Measurements from ENCODE around the gene REXO4. TPM values are rescaled to one million over a fixed set of nuclear protein-coding genes. Genes with fewer than 3 reads are reported as not detected.

Gene REXO4
- total and polyA plus RNA-seq, 4 donors = 7.4 to 12.1 (median 9.1) TPM

- no peak overlapping the region for H3K27ac ChIP-seq (ENCODE audit: low read depth in 1 of 2, low read length in 2 of 2)
- no peak overlapping the region for H3K9ac ChIP-seq (ENCODE audit: low read depth in 1 of 2, low read length in 2 of 2)
- TF ChIP-seq ATF3 (IDR thresholded peaks at IDR 0.05) = no peak
- no peak for TF ChIP-seq YY1 (IDR thresholded peaks at IDR 0.05)
- no peak for TF ChIP-seq MAX (IDR thresholded peaks at IDR 0.05)
- no peak for TF ChIP-seq FOXA2 (IDR thresholded peaks at IDR 0.05)
- TF ChIP-seq ZBTB33 (IDR thresholded peaks at IDR 0.05) = no peak
- TF ChIP-seq REST (IDR thresholded peaks at IDR 0.05) = no peak
- no peak for TF ChIP-seq HNF4G (IDR thresholded peaks at IDR 0.05)
- no peak for TF ChIP-seq HNF4A (conservative IDR thresholded peaks at IDR 0.05)
- TF ChIP-seq JUND (IDR thresholded peaks at IDR 0.05) = no peak
- TF ChIP-seq FOXA1 (IDR thresholded peaks at IDR 0.05) = no peak
- no peak overlapping the region for H3K4me3 ChIP-seq (ENCODE audit: low read depth in 1 of 3, low read length in 3 of 3)
- WGBS = 74% methylated on average over 16 of the region's 16 CpGs
- H3K36me3 ChIP-seq (ENCODE audit: control insufficient read depth in 4 of 4, insufficient read depth in 3 of 4, low read depth in 1 of 4, low read length in 3 of 4) = peaks cover 0 to 2% (median under 1%) of the 10 kb centered on the region in 4 donors
- H3K9me3 ChIP-seq (ENCODE audit: control insufficient read depth in 4 of 4, low read length in 3 of 4) = no peaks in the 10 kb centered on the region
- no peak for DNase-seq (ENCODE audit: low spot score)
- H3K27me3 ChIP-seq (ENCODE audit: control insufficient read depth in 4 of 4, insufficient read depth in 4 of 4, low read length in 3 of 4) = no peaks in the 10 kb centered on the region
- H3K4me1 ChIP-seq (ENCODE audit: control insufficient read depth in 4 of 4, insufficient read depth in 4 of 4, low read length in 3 of 4) = peaks cover 7 to 29% (median 21%) of the 10 kb centered on the region in 4 donors
These were observed 41.0 kb upstream of the REXO4 start for GRCh38 chr9:133458643-133459312.

DNA sequence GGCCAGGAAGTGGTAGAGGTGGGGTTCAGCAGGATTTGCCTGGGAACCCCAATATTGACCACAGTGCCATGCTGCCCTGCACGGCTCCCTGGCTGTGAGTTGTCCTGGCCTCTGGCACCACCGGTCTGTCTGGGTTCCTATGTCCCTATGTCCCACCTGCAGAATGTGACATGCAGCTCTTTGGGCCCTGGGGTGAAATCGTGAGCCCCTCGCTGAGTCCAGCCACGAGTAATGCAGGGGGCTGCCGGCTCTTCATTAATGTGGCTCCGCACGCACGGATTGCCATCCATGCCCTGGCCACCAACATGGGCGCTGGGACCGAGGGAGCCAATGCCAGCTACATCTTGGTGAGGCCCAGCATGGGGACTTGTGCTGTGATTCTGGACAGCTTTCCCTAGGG, 39.9 kb upstream of the REXO4 start:
- TF ChIP-seq GABPA (IDR thresholded peaks at IDR 0.05 in 1 of 2, conservative IDR thresholded peaks at IDR 0.05 in 1 of 2) (no peak), FOXA2 (IDR thresholded peaks at IDR 0.05) (no peak)
- TF ChIP-seq, protein P1, sequence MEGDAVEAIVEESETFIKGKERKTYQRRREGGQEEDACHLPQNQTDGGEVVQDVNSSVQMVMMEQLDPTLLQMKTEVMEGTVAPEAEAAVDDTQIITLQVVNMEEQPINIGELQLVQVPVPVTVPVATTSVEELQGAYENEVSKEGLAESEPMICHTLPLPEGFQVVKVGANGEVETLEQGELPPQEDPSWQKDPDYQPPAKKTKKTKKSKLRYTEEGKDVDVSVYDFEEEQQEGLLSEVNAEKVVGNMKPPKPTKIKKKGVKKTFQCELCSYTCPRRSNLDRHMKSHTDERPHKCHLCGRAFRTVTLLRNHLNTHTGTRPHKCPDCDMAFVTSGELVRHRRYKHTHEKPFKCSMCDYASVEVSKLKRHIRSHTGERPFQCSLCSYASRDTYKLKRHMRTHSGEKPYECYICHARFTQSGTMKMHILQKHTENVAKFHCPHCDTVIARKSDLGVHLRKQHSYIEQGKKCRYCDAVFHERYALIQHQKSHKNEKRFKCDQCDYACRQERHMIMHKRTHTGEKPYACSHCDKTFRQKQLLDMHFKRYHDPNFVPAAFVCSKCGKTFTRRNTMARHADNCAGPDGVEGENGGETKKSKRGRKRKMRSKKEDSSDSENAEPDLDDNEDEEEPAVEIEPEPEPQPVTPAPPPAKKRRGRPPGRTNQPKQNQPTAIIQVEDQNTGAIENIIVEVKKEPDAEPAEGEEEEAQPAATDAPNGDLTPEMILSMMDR (IDR thresholded peaks at IDR 0.05; ENCODE audit: low read depth, low read length, missing input control) = no peak
- Histone ChIP-seq H3K9ac (ENCODE audit: low read depth in 1 of 2, low read length in 2 of 2) (no peak overlapping the region), H3K27ac (ENCODE audit: low read depth in 1 of 2, low read length in 2 of 2) (no peak overlapping the region), H3K4me3 (ENCODE audit: low read depth in 1 of 3, low read length in 3 of 3) (no peak overlapping the region), H3K36me3 (ENCODE audit: control insufficient read depth in 4 of 4, insufficient read depth in 3 of 4, low read depth in 1 of 4, low read length in 3 of 4) (peaks cover 0 to 2% (median 0%) of the 10 kb centered on the region in 4 donors), H3K4me1 (ENCODE audit: control insufficient read depth in 4 of 4, insufficient read depth in 4 of 4, low read length in 3 of 4) (peaks cover 7 to 29% (median 21%) of the 10 kb centered on the region in 4 donors), H3K27me3 (ENCODE audit: control insufficient read depth in 4 of 4, insufficient read depth in 4 of 4, low read length in 3 of 4) (no peaks in the 10 kb centered on the region), H3K9me3 (ENCODE audit: control insufficient read depth in 4 of 4, low read length in 3 of 4) (no peaks in the 10 kb centered on the region)
- DNase-seq (ENCODE audit: low spot score) = no peak
- 95% methylated on average over 11 of the region's 11 CpGs for WGBS
